ENCODE data around the gene EZH2.
A peak's percentile ranks its signal among the peaks of the same experiment; 100 is the strongest.

Gene EZH2

DNA sequence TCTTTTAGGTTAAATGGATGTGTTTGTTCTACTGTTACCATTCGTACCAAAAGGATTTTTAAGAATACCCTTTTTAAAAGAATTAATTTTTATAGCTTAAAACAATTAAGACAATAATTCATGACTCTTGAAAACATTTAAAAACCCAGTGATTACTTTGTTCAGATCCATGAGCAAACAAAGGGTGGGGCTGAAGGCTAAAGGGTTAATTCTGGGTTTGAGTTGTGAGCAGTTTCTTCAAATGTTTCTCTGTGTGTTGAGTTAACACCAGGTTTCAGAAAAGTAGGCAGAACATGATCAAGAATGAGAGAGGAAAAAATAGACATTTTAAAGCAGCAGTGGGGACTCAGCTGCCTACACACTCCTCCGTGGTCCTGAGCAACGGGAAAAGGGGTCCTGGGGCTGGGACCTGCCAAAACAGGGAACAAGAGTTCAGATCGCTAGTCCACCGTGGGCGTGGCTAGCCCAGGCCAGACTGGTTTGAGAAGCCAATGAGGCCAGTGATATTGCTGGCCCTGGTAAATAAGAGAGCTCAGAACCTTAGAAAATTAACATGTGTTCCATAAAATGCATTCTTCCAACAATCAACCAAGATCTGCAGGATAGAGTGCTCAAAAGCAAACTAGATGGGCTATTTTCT, 14.9 kb upstream of the EZH2 start:
- DNase-seq, result no peak

DNA sequence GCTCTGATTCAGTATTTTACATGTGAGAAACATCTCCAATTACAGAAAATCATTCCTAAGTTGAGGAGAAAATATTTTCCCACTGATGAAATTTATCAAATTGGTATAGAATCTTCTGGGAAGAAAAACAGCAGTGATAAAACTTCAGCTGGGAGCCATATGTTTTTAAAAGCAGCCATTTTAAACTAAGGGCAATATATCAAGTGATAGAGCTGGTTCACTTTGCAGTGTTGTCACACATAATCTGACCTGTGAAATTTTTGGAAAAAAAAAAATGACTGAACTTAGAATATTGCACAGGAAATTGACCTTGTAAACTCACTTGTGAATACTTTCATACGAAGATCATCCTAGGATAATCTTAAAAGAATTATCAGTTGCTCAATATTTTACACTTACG, 10.5 kb upstream of the EZH2 start:
- DNase-seq, result no peak

DNA sequence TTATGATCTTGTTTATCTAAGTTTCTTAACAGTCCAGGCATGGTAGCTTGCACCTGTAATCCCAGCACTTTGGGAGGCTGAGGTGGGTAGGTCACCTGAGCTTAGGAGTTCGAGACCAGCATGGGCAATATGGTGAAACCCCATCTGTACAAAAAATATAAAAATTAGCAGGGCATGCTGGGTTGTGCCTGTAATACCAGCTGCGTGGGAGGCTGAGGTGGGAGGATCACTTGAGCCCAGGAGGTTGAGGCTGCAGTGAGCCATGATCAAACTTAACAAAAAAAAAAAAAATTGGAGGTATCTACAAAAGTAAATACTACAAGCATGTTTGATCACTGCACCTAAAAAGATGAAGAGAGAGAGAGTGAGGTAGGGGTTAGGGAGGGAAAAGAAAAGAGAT, 9.0 kb upstream of the EZH2 start:
- DNase-seq, result no peak

DNA sequence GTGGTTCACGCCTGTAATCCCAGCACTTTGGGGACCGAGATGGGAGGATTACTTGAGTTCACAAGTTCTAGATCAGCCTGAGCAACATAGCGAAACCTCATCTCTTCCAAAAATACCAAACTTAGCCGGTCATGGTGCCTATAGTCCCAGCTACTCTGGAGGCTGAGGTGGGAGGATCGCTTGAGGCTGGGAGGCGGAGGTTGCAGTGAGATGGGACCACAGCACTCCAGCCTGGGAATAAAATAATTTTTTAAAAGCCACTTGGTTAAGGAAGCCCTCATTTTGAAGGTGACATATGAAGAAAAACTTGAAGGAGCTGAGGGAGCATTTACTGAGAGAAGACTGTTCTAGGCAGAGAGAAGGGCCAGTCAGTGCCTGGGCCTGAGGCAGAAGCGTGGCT, 4.2 kb upstream of the EZH2 start:
- DNase-seq, result no peak

DNA sequence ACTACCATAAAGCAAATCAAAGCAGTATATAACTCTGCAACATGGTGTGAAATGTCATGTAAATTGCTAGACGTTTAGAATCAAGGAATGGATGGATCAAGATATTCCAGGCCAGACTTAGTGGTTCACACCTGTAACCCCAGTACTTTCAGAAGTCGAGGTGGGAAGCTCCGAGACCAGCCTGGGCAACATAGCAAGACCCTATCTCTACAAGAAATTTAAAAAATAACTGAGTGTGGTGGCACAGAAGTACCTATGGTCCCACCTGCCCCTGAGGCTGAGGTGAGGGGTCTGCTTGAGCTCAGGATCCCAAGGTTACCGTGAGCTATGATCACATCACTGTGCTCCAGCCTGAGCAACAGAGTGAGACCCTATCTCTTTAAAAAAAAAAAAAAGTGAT, 2.8 kb upstream of the EZH2 start:
- no peak for DNase-seq

DNA sequence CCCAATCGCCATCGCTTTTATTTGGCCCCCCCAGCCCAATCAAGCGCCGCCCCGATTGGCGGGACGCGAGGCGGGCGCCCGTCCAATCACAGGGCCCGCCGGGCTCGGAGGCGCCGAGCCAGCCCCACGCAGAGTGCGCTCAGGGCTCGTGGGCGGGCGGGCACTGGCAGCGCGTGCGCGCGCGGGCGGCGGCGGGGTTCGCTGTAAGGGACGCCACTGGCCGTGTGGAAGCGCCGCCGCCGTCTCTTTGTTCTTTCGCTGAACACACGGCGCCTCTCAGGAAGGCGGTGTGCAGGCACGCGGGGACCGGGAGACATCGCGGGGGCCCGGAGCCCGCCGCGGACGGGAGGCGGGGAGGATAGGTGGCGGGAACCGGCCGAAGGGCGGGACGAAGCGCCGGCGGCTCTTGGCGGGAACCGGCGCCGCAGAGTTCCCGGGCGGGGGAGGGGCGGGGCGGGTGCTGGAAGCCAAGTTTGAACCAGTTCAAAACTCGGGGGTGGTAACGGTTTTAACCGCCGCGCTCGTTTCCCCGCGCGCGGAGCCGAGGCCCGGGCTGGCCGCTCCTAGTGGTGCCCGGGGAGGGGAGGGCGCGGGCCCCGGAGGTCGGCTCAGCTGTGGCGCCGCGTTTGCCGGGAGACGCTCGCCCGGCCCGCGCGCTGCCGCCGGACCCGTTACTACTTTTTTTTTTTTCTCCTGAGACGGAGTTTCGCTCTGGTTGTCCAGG, 370 bp upstream of the EZH2 start:
- peak; percentile 69 for DNase-seq

DNA sequence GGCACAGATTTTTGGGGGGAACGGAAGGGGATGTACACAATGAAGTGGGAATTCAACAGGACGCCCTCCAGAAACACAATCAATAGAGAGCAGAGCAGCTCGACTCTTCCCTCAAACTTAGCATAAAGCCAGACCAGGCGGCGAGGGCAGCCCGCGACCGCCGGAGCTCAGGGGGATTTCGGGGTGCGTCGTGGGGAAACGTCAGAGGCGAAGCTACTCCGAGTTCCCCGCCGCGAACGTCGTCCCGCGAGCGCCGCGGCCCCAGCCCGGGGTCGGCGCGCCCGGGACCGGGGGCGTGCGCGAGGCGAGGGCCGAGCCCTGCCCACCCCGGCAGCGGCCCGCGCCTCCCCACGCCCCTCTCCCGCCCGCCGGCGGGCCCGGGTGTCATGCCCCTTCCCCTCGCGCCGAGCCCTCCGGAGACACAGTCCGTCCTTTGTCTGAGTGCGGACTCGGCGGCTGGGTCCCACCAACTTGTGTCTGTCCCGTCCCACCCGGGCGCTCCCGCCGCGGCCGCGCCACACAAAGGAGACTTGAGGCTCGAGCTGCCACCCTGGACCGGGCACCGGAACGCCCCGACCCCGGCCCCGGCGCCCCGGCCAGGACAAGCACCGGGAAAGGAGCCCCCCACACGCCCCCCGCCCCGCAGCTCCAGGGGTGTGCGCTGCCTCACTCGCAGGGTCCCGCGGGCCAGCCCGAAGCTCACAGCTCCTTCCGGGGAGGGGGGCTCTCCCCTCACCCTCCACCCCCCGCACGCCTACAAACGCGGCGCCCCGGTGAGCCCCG, 634 bp downstream of the EZH2 start:
- DNase-seq, result no peak

DNA sequence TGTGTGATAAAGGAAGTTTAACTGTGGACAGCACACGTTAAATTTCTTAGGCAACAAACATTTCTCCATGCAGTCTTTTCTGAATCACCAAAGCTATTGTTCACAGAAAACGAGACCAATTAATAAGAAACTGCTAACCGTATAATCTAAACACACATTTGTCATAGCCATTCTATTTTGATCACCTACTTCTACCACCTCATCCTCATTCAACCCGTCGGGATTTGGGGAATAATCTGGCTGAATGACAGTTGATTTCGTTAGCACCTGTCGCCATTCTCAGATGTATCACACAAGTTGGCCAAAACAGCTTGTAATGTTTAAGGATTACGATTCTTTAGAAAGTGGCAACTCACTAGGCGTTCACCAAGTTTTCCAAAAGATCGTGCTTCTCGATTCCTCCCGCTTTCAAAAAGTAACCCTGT, 1.2 kb downstream of the EZH2 start:
- no peak for DNase-seq

DNA sequence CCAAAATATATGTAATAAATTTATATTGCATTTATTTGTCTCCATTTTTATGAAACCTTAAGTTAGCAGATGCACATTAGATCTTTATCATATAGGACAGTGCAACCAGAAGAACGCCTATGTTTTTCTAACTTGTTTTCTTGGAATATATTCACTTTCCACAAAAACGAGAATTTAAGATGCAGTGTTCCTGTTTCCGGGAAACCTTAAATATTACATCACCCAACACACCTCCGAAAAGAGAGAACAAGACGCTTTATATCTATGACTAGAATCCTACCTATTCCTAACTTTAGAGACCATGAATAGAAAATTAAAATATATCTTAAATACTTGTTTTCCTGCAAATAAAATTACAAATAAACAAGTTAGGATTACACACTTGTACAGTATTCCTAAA, 1.9 kb downstream of the EZH2 start:
- DNase-seq, result no peak

DNA sequence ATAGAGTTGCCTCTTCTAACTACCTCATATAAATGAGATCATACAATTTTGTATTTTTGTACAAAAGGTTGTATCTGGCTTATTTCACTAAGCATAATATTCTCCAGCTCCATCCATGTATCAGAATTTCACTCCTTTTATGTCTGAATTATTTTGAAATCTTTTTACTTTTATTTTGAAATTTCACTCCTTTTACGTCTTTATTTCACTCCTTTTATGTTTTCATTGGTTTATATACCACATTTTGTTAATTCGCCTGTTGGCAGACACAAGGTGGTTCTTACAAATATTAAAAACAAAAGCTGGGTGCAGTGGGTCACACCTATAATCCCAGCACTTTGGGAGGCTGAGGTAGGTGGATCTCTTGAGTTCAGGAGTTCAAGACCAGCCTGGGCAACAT, 5.8 kb downstream of the EZH2 start:
- no peak for DNase-seq

DNA sequence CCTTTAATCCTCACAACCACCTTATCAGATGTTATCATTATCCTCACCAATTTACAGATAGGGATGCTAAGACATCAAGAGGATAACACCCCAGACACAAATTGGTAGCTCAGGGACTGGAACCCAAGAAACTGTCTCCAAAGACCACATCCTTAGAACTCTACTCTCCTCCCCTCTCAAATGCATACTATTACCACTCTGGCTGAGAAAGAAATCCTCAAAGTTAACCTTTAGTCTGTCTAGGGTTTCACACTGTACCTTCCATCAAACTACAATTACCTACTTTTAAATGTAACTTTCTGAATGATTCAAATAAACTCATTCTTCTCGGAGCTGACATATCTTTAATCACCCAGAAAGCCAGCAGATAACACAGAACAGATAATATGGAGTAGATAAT, 6.6 kb downstream of the EZH2 start:
- no peak for DNase-seq

DNA sequence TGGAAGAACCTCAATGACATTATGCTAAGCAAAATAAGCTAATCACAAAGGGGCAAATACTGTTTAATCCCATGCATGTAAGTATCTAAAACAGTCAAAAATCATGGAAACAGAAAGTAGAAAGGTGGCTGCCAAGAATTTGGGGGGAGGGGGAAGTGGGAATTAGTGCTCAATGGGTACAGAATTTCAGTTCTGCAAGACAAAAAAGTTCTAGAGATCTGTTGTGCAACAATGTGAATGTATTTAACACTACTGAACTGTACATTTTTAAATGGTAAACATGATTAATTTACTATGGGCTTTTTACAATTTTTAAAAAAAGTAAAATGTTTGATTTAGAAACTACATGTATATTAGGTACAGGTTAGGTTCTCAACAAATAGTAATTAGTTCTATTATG, 11.9 kb downstream of the EZH2 start:
- no peak for DNase-seq

DNA sequence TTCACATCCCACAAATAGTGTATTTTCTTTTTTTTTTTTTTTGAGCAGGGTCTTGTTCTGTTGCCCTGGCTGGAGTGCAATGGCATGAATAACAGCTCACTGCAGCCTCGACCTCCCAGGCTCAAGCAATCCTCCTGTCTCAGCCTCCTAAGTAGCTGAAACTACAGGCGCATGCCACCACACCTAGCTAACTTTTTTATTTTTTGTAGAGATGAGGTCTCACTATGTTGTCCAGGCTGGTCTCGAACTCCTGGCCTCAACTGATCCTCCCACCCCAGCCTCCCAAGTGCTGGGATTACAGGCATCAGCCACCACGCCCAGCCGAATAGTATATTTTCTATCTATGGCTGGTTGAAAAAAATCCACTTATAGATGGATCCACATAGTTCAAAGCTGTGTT, 12.5 kb downstream of the EZH2 start:
- no peak for DNase-seq

DNA sequence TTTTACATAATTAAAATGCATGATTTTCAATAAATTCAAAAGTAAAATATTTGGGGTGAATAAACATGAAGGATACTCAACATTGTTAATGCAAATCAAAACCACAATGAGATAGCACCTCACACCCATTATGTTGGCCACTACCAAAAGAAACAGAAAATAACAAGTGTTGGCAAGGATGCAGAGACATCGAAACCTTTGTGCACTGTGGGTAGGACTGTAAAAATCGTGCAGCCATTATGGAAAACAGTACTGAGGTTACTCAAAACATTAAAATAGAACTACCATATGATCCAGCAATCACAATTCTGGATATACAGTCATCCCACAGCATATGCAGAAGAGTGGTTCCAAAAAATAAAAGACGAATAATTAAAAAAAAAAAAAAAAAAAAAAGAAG, 13.1 kb downstream of the EZH2 start:
- DNase-seq, result no peak

DNA sequence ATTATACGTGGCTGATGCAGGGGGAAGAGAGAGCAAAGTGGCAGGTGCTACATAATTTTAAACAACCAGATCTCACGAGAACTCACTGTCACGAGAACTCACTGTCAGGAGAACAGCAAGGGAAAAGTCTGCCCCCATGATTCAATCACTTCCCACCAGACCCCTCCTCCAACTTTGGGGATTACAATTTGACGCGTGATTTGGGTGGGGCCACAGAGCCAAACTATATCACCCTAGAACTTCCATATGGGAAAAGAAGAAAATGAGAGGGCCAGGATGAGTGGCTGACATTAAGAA, 15.8 kb downstream of the EZH2 start:
- no peak for DNase-seq

DNA sequence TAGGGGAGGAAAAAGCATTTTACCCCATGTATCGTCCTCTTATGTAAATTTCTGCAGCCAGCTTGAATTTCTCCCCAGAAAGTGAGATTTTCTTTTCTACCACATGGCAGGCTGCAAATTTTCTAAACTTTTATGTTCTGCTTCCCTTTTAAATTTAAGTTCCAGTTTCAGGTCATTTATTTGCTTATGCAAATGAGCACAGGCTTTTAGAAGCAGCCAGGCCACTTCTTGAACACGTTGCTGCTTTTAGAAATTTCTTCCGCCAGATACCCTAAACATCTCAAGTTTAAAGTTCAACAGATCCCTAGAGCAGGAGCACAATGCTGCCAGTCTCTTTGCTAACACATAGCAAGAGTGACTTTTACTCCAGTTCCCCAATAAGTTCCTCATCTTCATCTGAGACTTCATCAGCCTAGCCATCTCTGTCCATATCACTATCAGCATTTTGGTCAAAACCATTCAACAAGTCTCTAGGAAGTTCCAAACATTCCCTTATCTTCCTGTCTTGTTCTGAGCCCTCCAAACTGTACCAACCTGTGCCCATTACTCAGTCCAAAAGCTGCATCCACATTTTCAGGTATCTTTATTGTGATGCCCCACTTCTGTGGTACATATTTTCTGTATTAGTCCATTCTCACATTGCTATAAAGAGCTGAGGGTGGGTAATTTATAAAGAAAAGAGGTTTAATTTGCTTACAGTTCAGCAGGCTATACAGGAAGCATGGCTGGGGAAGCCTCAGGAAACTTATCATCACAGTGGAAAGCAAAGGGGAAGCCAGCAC, 16.3 kb downstream of the EZH2 start:
- DNase-seq, result no peak

DNA sequence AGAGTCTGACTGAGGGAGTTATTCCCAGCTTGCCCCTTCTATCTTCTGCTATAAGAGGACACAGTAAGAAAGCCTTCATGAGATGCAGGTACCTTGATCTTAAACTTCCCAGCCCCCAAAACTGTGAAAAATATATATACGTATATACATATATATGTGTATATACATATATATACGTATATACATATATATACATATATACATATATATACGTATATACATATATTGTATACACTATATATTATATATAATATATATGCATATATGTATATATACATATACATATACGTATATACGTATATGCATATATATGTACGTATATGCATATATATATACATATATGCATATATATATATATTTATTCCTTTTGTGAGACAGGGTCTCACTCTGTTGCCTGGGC, 17.7 kb downstream of the EZH2 start:
- DNase-seq, result no peak

DNA sequence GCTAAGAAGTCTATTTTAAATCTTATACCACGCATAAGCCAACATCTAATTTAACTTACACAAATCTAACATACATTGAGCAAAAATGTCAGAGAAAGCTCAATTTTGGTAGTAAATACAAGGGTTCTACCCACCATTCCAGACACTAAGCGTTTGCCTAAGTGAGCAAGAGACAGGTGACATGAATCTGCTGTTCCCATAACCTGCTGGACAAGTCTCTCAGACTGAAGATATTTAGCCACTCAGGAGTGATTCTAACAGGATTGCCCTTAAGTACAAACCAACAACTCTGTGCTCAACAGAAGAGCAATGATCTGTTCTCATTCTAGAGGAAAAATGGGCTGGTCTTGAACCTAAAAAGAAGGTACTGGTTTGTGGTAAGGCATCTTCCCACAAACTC, 18.8 kb downstream of the EZH2 start:
- no peak for DNase-seq

DNA sequence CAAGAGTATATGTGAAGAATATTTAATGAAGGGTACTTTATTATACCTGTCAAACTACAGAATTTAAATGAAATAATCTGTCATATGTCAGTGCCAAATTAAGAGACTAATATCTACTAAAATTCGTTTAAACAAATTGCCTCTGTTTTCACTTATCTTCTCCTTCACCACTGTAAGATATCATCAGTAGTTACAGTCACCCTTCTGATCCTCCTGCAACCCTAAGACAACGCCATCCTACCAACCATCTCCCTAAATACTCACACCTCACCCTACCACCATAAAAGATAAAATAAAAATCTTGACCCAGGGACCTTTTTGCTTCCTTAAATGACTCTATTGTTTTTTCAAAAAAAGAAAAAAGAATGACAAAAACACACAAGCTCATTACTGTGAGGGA, 20.8 kb downstream of the EZH2 start:
- DNase-seq, result no peak

DNA sequence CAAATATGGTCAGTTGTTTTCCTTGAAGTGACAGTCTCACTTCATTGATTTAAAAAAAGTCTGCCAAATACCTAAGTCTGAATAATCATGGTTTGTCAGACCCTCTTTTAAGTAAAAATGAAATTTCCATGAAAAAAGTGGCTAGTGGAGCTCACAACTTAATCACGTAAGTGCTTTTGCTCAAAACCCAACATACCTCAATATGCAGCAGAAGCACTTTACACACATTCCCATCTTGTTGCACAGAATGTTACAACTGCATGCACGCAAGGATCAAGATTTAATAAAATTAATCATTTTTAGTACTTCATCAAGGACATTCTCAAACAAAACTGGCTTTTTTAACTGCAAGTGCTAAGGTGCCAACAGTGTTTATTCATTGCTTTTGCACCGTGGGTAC, 21.6 kb downstream of the EZH2 start:
- DNase-seq, result no peak

DNA sequence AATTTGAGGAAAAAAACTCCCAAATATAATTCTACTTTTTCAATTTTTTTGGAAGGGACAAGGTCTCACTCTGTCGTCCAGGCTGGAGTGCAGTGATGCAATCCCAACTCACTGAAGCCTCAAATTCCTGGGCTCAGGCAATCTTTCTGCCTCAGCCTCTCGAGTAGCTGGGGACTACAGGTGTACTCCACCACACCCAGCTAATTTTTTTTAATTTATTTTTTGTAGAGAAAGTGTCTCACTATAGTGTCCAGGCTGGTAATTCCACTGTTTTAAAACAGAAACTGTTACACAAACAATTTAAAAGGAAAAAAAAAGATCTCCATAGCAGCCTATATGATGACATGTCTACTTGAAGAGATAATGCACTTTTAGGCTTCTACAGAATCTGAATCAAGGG, 25.6 kb downstream of the EZH2 start:
- DNase-seq, result no peak

DNA sequence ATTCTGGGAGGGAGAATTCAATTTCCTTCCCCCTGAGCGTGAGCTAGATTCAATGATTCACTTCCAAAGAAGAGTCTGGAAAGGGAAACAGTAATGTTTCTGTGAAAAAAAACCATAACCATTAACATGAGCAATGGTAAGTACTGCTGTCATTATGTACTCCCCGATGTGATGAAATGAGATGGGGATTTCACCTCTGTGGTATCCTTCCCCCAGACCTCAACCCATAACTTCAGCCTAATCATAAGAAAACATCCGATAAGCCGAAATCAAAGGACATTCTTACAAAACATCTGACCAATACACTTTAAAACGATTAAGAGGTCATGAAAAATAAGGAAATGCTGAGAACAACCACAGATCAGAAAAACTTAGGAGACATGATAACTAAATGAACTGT, 27.2 kb downstream of the EZH2 start:
- DNase-seq, result no peak

DNA sequence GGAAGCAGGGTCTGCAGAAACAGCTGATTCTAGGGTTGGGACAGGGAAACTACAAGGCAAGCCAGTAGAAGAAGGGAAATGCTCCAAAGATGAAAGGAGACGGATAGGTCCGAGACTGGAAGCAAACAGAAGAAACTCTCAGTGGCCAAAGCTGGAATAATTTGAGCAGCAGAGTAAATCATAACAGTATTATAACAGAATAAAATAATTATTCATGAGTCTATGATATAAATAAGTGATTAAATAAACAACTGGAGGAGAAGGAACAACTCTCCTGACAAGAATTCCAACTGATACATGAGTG, 27.6 kb downstream of the EZH2 start:
- no peak for DNase-seq

DNA sequence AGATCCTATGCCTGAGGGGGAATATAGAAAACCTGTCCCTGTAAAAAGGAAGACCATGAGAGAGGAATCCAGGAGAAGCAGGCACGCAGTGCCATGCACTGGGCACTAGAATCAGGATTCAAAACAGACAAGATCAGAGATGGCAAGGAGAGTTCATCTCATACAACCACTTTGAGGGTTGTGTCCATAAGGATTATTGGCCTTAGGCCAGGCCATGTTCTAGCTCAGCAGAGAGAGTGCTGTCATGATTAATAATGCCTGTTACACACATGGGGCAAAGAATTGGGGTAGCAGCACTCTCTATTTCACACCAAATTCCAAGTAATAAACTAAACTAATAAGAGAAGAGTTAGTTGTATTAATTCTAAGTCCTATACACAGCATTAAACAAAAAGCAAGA, 29.1 kb downstream of the EZH2 start:
- DNase-seq, result no peak

Measured in DMS79 (cell line).